Mesodermal cell (in vitro differentiated cells): ENCODE results near the gene C16orf90.
"Not testable (repeated sequence)": the region's sequence is repeated elsewhere in the genome, so short reads cannot be mapped to it uniquely, and the experiment has no call there.

Source experiments
- H3K27ac ChIP-seq: 2 replicates; pipeline ENCODE4 v1.7.0; 2013; ENCODE audit warnings: mild to moderate bottlenecking, low read depth, low read length, moderate library complexity; ENCODE audit not compliant: severe bottlenecking
- H3K36me3 ChIP-seq: 2 replicates; pipeline ENCODE4 v1.7.1; 2013; ENCODE audit warnings: mild to moderate bottlenecking, low read length, moderate library complexity; ENCODE audit not compliant: control insufficient read depth, insufficient read depth
- H3K4me1 ChIP-seq: one replicate; pipeline ENCODE4 v1.7.1; 2013; ENCODE audit warnings: mild to moderate bottlenecking, low read length; ENCODE audit not compliant: insufficient read depth, control insufficient read depth, poor library complexity, severe bottlenecking
- H3K4me3 ChIP-seq: 2 replicates; pipeline ENCODE4 v1.7.0; 2013; ENCODE audit warnings: low read length, control low read depth, mild to moderate bottlenecking; ENCODE audit not compliant: insufficient read depth, poor library complexity, severe bottlenecking; ENCODE audit errors: extremely low read depth
- H3K9me3 ChIP-seq: 2 replicates; pipeline ENCODE4 v1.7.1; 2013; ENCODE audit warnings: mild to moderate bottlenecking, low read length, moderate library complexity; ENCODE audit not compliant: control insufficient read depth
- WGBS, 2 experiments: methylation state at CpG; one replicate each; pipeline ENCODE4 v1.1.5; 2013; ENCODE audit warnings: missing lambda C conversion rate in 2 of 2; ENCODE audit not compliant: insufficient coverage in 2 of 2; 5-methylcytosine and 5-hydroxymethylcytosine counted together

C16orf90 gene

GRCh38 chr16:3484318-3485096 lies 10.8 kb downstream of the C16orf90 start:
- Histone ChIP-seq H3K9me3 (no peaks in the 10 kb centered on the region), H3K36me3 (peaks cover 74% of the 10 kb centered on the region), H3K4me3 (no peak overlapping the region), H3K27ac (no peak overlapping the region), H3K4me1 (peaks cover 5% of the 10 kb centered on the region)
- 96% methylated on average over 26 to 30 of the region's 30 CpGs for WGBS, 2 experiments

- Histone ChIP-seq H3K36me3 (peaks cover 83% of the 10 kb centered on the region), H3K9me3 (no peaks in the 10 kb centered on the region)
- 97 to 98% methylated on average over 17 to 18 of the region's 18 CpGs for WGBS, 2 experiments
Measured at GRCh38 chr16:3482659-3483241, 12.5 kb downstream of the C16orf90 start.

GRCh38 chr16:3481696-3482658 lies 13.3 kb downstream of the C16orf90 start:
- 96 to 98% methylated on average over 21 to 29 of the region's 32 CpGs for WGBS, 2 experiments
- peaks cover 81% of the 10 kb centered on the region for H3K36me3 ChIP-seq

More at GRCh38 chr16:3482659-3483241, 12.5 kb downstream of the C16orf90 start:
- peaks cover 5% of the 10 kb centered on the region for H3K4me1 ChIP-seq
- H3K4me3 ChIP-seq, result no peak overlapping the region
- H3K27ac ChIP-seq, result no peak overlapping the region

GRCh38 chr16:3480901-3481695 lies 14.2 kb downstream of the C16orf90 start:
- H3K36me3 ChIP-seq, result peaks cover 78% of the 10 kb centered on the region
- no peak overlapping the region for H3K27ac ChIP-seq
- 82 to 84% methylated on average over 13 of the region's 18 CpGs for WGBS, 2 experiments

More at GRCh38 chr16:3481696-3482658, 13.3 kb downstream of the C16orf90 start:
- Histone ChIP-seq H3K9me3 (no peaks in the 10 kb centered on the region), H3K4me1 (peaks cover 5% of the 10 kb centered on the region), H3K27ac (no peak overlapping the region), H3K4me3 (no peak overlapping the region)

GRCh38 chr16:3479654-3480216 lies 15.6 kb downstream of the C16orf90 start:
- H3K36me3 ChIP-seq, result peaks cover 72% of the 10 kb centered on the region
- WGBS, 2 experiments, result 93 to 98% methylated on average over 10 of the region's 12 CpGs

More at GRCh38 chr16:3480901-3481695, 14.2 kb downstream of the C16orf90 start:
- Histone ChIP-seq H3K9me3 (no peaks in the 10 kb centered on the region), H3K4me3 (no peak overlapping the region), H3K4me1 (peaks cover 5% of the 10 kb centered on the region)

GRCh38 chr16:3478242-3478925 lies 16.9 kb downstream of the C16orf90 start:
- H3K4me1 ChIP-seq, result peaks cover 5% of the 10 kb centered on the region
- H3K4me3 ChIP-seq, result no peak overlapping the region
- H3K9me3 ChIP-seq, result no peaks in the 10 kb centered on the region
- H3K36me3 ChIP-seq, result peaks cover 59% of the 10 kb centered on the region
- H3K27ac ChIP-seq, result no peak overlapping the region
- WGBS, 2 experiments, result 89 to 91% methylated on average over 11 of the region's 11 CpGs

More at GRCh38 chr16:3479654-3480216, 15.6 kb downstream of the C16orf90 start:
- Histone ChIP-seq H3K27ac (no peak overlapping the region), H3K4me1 (peaks cover 5% of the 10 kb centered on the region), H3K4me3 (no peak overlapping the region), H3K9me3 (no peaks in the 10 kb centered on the region)

GRCh38 chr16:3476409-3476808 lies 18.9 kb downstream of the C16orf90 start:
- Histone ChIP-seq H3K27ac (no peak overlapping the region), H3K4me1 (peaks cover 1% of the 10 kb centered on the region), H3K4me3 (no peak overlapping the region), H3K36me3 (peaks cover 56% of the 10 kb centered on the region), H3K9me3 (no peaks in the 10 kb centered on the region)
- 86 to 89% methylated on average over 1 to 2 of the region's 3 CpGs for WGBS, 2 experiments

GRCh38 chr16:3475604-3476375 lies 19.5 kb downstream of the C16orf90 start:
- 96 to 97% methylated on average over 23 to 28 of the region's 29 CpGs for WGBS, 2 experiments
- Histone ChIP-seq H3K36me3 (peaks cover 52% of the 10 kb centered on the region), H3K27ac (no peak overlapping the region)

GRCh38 chr16:3474870-3475269 lies 20.4 kb downstream of the C16orf90 start:
- not testable (repeated sequence) for H3K4me1 ChIP-seq, H3K27ac ChIP-seq, H3K4me3 ChIP-seq, H3K9me3 ChIP-seq
- WGBS, 2 experiments, result 92% methylated on average over 3 of the region's 7 CpGs; no CpG with 5 or more reads in 1 of the 2 experiments
- peaks cover 51% of the 10 kb centered on the region for H3K36me3 ChIP-seq

More at GRCh38 chr16:3475604-3476375, 19.5 kb downstream of the C16orf90 start:
- Histone ChIP-seq H3K4me3 (no peak overlapping the region), H3K4me1 (no peaks in the 10 kb centered on the region), H3K9me3 (no peaks in the 10 kb centered on the region)
